WTC11 (cell line): ENCODE data around the gene GINS1.

Experiments
- CTCF ChIP-seq: fragments of 200-600 bp; IDR thresholded peaks from 2 replicates; pipeline ENCODE4 v1.8.0; 2022; ENCODE audit warnings: antibody characterized with exemption
- USF2 ChIP-seq: sonication (generic); formaldehyde crosslinking; IDR thresholded peaks from 2 replicates; pipeline ENCODE4 v1.8.1; 2023; ENCODE audit warnings: mild to moderate bottlenecking, missing genetic modification reagents, moderate library complexity
- ZNF138 ChIP-seq: sonication (generic); formaldehyde crosslinking; conservative IDR thresholded peaks from 2 replicates; pipeline ENCODE4 v1.8.1; 2022; ENCODE audit warnings: mild to moderate bottlenecking, moderate library complexity, missing genetic modification reagents

GRCh38 chr20:25470045-25470444 is 62.6 kb downstream of the GINS1 start:
- TF ChIP-seq ZNF138 (no peak), CTCF (peak; percentile 58; the same call in 1 of the 2 replicates), USF2 (CRISPR knock-in tag) (no peak)
